Panc1 (cell line): Measurements from ENCODE around the gene DKK1. TPM values are rescaled to one million over a fixed set of nuclear protein-coding genes. Genes with fewer than 3 reads are reported as not detected.

Source experiments
- ATAC-seq: fragments of 200-7000 bp; cut with Tn5 transposase; 2 replicates; pipeline ENCODE4 v1.9.1; 2020; ENCODE audit warnings: mild to moderate bottlenecking, moderate library complexity
- Bru-seq: library from RNA; stranded (reverse); fragments of 400-500 nt; gene quantifications from one replicate; lab custom pipeline; 2021; lab: Mats Ljungman, UMichigan
- BruChase-seq, 2 experiments: library from RNA; stranded (reverse); fragments of 400-500 nt; gene quantifications; one replicate each; lab custom pipeline; 2021; lab: Mats Ljungman, UMichigan
- BruUV-seq: library from RNA; stranded (reverse); fragments of 400-500 nt; replicated peaks from 2 replicates; lab custom pipeline; 2021; lab: Mats Ljungman, UMichigan
- CTCF ChIA-PET: fragments of 300-600 bp; sonication (Branson Sonifier 250); formaldehyde crosslinking; loops from one replicate; lab custom pipeline; 2022; ENCODE audit warnings: antibody characterized with exemption; lab: Charles Lee
- POLR2A ChIA-PET: fragments of 300-600 bp; sonication (Branson Sonifier 250); formaldehyde crosslinking; loops from one replicate; lab custom pipeline; 2022; ENCODE audit warnings: antibody characterized with exemption; lab: Charles Lee
- DNase-seq: peaks from one replicate; pipeline ENCODE4 v3.0.0-alpha.2; 2010; ENCODE audit warnings: low read depth, low spot score
- H3K27ac ChIP-seq: 2 replicates; pipeline ENCODE4 v1.5.1; 2011; ENCODE audit warnings: mild to moderate bottlenecking, low read length, inconsistent platforms
- H3K27me3 ChIP-seq: fragments of 200-500 bp; sonication (Bioruptor generic); 2 replicates; pipeline ENCODE4 v1.6.0; 2014; ENCODE audit warnings: low read length, inconsistent platforms; ENCODE audit not compliant: control insufficient read depth, insufficient read depth
- H3K36me3 ChIP-seq: fragments of 200-500 bp; sonication (Bioruptor generic); 2 replicates; pipeline ENCODE4 v1.5.1; 2014; ENCODE audit warnings: inconsistent platforms, mild to moderate bottlenecking, low read length, moderate library complexity; ENCODE audit not compliant: control insufficient read depth, insufficient read depth
- H3K4me1 ChIP-seq: 2 replicates; pipeline ENCODE4 v1.5.1; 2011; ENCODE audit warnings: inconsistent platforms, mild to moderate bottlenecking, low read length, moderate library complexity; ENCODE audit not compliant: control insufficient read depth, insufficient read depth
- H3K4me3 ChIP-seq, 2 experiments: 2 replicates each; pipeline ENCODE4 v1.5.1; 2011 to 2012; ENCODE audit warnings: low read depth in 2 of 2, low read length in 2 of 2, mild to moderate bottlenecking in 2 of 2, inconsistent platforms in 1 of 2, moderate library complexity in 1 of 2
- H3K9me3 ChIP-seq: fragments of 200-500 bp; sonication (Bioruptor generic); 2 replicates; pipeline ENCODE4 v1.5.1; 2014; ENCODE audit warnings: low read depth, mild to moderate bottlenecking, inconsistent platforms, low read length, moderate library complexity; ENCODE audit not compliant: control insufficient read depth, insufficient read depth
- POLR2AphosphoS5 ChIP-seq: IDR thresholded peaks from 2 replicates; pipeline ENCODE4 v1.6.1; 2012; ENCODE audit warnings: mild to moderate bottlenecking, low read depth, low read length, moderate library complexity
- SIN3A ChIP-seq: IDR thresholded peaks from 2 replicates; pipeline ENCODE4 v1.6.1; 2012; ENCODE audit warnings: low read depth, mild to moderate bottlenecking, low read length, moderate library complexity, borderline replicate concordance; ENCODE audit not compliant: insufficient read depth
- TCF7L2 ChIP-seq: IDR thresholded peaks from 2 replicates; pipeline ENCODE4 v1.6.1; 2011; ENCODE audit warnings: mild to moderate bottlenecking, low read depth, low read length, inconsistent platforms
- in situ Hi-C: cut with HindIII; loops from 2 replicates; pipeline ENCODE4 v1.10.0; 2016; ENCODE audit warnings: low sequenced_read_pairs, low pct_unique_long_range_greater_than_20kb
- intact Hi-C: fragments of 100-400 bp; cut with micrococcal nuclease; formaldehyde crosslinking; loops from one replicate; pipeline ENCODE4 v1.10.0; 2022; ENCODE audit not compliant: unreplicated experiment
- long read RNA-seq: library from polyadenylated mRNA; unstranded; transcript quantifications from one replicate; pipeline ENCODE4 v2.0.0, GENCODE V29; 2021; ENCODE audit not compliant: unreplicated experiment
- polyA plus RNA-seq: library from polyadenylated mRNA; unstranded; fragments of >200 nt; gene quantifications from one replicate; pipeline ENCODE4 v1.2.1, GENCODE V29; 2012; ENCODE audit warnings: missing spikeins; ENCODE audit not compliant: insufficient read length
- total RNA-seq: library from RNA; stranded (reverse); gene quantifications from one replicate; pipeline ENCODE4 v1.2.1, GENCODE V29; 2021; ENCODE audit not compliant: unreplicated experiment
- TF ChIP-seq, protein P1 (sequence below): fragments of 450-650 bp; IDR thresholded peaks from 2 replicates; pipeline ENCODE4 v1.5.1; 2017; ENCODE audit warnings: mild to moderate bottlenecking
- TF ChIP-seq, protein P2 (sequence below), 2 experiments: IDR thresholded peaks; 2 replicates each; pipeline ENCODE4 v1.6.1; 2011 to 2012; ENCODE audit warnings: low read depth in 2 of 2, control low read depth in 1 of 2, low read length in 1 of 2, mild to moderate bottlenecking in 1 of 2, moderate library complexity in 1 of 2; ENCODE audit not compliant: insufficient read depth in 1 of 2

The DKK1 gene, protein sequence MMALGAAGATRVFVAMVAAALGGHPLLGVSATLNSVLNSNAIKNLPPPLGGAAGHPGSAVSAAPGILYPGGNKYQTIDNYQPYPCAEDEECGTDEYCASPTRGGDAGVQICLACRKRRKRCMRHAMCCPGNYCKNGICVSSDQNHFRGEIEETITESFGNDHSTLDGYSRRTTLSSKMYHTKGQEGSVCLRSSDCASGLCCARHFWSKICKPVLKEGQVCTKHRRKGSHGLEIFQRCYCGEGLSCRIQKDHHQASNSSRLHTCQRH
- total RNA-seq = 563 TPM
- 415 TPM for polyA plus RNA-seq
- percentile 100 among the genes with signal in this experiment for Bru-seq, nascent RNA
- percentile 100 among the genes with signal in this experiment for BruChase-seq, experiment 1, labeled RNA remaining after a 2-hour chase
- BruChase-seq, experiment 2, labeled RNA remaining after a 6-hour chase = percentile 97 among the genes with signal in this experiment
- long read RNA-seq, transcript DKK1-201 (4 exons, 1,790 nt) = major isoform, 379 of 519 reads
- long read RNA-seq, partial matches to known transcripts = 121 of 519 reads
- long read RNA-seq, other reads (novel, unspliced or antisense) = 14 of 519 reads

GRCh38 chr10:52313933-52314821 lies at the start of gene DKK1:
DKK1 (plus strand) TSS chr10:52314281; CDS start chr10:52314435, 154 bp downstream.
- peaks cover 53% of the 10 kb centered on the region for H3K4me1 ChIP-seq
- intact Hi-C loops (loop anchor here (2.0 kb wide), 1 partner anchor 253 kb away; no protein-coding TSS in a partner anchor), in situ Hi-C loops (no loop called here)
- TF ChIP-seq, protein P1, sequence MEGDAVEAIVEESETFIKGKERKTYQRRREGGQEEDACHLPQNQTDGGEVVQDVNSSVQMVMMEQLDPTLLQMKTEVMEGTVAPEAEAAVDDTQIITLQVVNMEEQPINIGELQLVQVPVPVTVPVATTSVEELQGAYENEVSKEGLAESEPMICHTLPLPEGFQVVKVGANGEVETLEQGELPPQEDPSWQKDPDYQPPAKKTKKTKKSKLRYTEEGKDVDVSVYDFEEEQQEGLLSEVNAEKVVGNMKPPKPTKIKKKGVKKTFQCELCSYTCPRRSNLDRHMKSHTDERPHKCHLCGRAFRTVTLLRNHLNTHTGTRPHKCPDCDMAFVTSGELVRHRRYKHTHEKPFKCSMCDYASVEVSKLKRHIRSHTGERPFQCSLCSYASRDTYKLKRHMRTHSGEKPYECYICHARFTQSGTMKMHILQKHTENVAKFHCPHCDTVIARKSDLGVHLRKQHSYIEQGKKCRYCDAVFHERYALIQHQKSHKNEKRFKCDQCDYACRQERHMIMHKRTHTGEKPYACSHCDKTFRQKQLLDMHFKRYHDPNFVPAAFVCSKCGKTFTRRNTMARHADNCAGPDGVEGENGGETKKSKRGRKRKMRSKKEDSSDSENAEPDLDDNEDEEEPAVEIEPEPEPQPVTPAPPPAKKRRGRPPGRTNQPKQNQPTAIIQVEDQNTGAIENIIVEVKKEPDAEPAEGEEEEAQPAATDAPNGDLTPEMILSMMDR = peak; percentile 99
- TF ChIP-seq SIN3A (peak; percentile 89), POLR2AphosphoS5 (peak; percentile 99), TCF7L2 (peak; percentile 100)
- TF ChIP-seq, protein P2, sequence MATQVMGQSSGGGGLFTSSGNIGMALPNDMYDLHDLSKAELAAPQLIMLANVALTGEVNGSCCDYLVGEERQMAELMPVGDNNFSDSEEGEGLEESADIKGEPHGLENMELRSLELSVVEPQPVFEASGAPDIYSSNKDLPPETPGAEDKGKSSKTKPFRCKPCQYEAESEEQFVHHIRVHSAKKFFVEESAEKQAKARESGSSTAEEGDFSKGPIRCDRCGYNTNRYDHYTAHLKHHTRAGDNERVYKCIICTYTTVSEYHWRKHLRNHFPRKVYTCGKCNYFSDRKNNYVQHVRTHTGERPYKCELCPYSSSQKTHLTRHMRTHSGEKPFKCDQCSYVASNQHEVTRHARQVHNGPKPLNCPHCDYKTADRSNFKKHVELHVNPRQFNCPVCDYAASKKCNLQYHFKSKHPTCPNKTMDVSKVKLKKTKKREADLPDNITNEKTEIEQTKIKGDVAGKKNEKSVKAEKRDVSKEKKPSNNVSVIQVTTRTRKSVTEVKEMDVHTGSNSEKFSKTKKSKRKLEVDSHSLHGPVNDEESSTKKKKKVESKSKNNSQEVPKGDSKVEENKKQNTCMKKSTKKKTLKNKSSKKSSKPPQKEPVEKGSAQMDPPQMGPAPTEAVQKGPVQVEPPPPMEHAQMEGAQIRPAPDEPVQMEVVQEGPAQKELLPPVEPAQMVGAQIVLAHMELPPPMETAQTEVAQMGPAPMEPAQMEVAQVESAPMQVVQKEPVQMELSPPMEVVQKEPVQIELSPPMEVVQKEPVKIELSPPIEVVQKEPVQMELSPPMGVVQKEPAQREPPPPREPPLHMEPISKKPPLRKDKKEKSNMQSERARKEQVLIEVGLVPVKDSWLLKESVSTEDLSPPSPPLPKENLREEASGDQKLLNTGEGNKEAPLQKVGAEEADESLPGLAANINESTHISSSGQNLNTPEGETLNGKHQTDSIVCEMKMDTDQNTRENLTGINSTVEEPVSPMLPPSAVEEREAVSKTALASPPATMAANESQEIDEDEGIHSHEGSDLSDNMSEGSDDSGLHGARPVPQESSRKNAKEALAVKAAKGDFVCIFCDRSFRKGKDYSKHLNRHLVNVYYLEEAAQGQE (IDR thresholded peaks at IDR 0.05; ENCODE audit: insufficient read depth in 1 of 2, low read depth in 2 of 2, low read length in 1 of 2) = 0 out of 4 replicates have a peak, but pooled peaks have one; percentile 26 to 69
- ChIA-PET POLR2A (interaction anchor here (0.6 to 0.9 kb wide), 5 partner anchors 13 to 1336 kb away, joined by 3 to 7 read pairs (median 5); no protein-coding TSS in a partner anchor), CTCF (interaction anchor here (0.6 to 1.2 kb wide), 7 partner anchors 12 to 253 kb away, joined by 3 to 12 read pairs (median 3); no protein-coding TSS in a partner anchor)
- DNase-seq (no peak), ATAC-seq (peak; percentile 75)
- peak within 1 kb of the TSS; percentile 100 for H3K27ac ChIP-seq
- H3K9me3 ChIP-seq = no peaks in the 10 kb centered on the region
- H3K36me3 ChIP-seq = peaks cover 27% of the 10 kb centered on the region
- peak within 1 kb of the TSS; percentile 91 to 97 for H3K4me3 ChIP-seq
- BruUV-seq = no TSS peak
- H3K27me3 ChIP-seq = no peaks in the 10 kb centered on the region

- DNase-seq = no peak
- intact Hi-C loops = no loop called here
- no peaks in the 10 kb centered on the region for H3K27me3 ChIP-seq
- no peak for ATAC-seq
- no peak for TF ChIP-seq POLR2AphosphoS5
- TF ChIP-seq SIN3A = no peak
- TF ChIP-seq, protein P1 = no peak
- TF ChIP-seq, protein P2 (IDR thresholded peaks at IDR 0.05; ENCODE audit: insufficient read depth in 1 of 2, low read depth in 2 of 2, low read length in 1 of 2) = no peak
- TF ChIP-seq TCF7L2 = no peak
- no peaks in the 10 kb centered on the region for H3K36me3 ChIP-seq
- H3K4me1 ChIP-seq = no peaks in the 10 kb centered on the region
- no peaks in the 10 kb centered on the region for H3K9me3 ChIP-seq
- ChIA-PET CTCF (no interaction called here), POLR2A (interaction anchor here (0.6 kb wide), 1 partner anchor 602 kb away, joined by 14 read pairs; no protein-coding TSS in a partner anchor)
- BruUV-seq = no TSS peak
- no peak overlapping the region for H3K27ac ChIP-seq
- in situ Hi-C loops = no loop called here
- no peak overlapping the region for H3K4me3 ChIP-seq
Measured at GRCh38 chr10:52265131-52265926, 48.8 kb upstream of the DKK1 start.
